ENCODE data around the gene PRKAG2. TPM values are rescaled to one million over a fixed set of nuclear protein-coding genes. Genes with fewer than 3 reads are reported as not detected.

Gene PRKAG2
- total RNA-seq, 2 experiments from 2014 or later: 23.5 to 25.6 TPM

GRCh38 chr7:151666886-151667285 is 210.0 kb downstream of the PRKAG2 start:
- CTCF ChIA-PET: no interaction called here
- POLR2A ChIA-PET: no interaction called here
- intact Hi-C loops (cut with micrococcal nuclease): no loop called here
- peaks cover 23% of the 10 kb centered on the region for H3K36me3 Mint-ChIP-seq
- H3K4me1 Mint-ChIP-seq (ENCODE audit: low read depth): no peaks in the 10 kb centered on the region
- no peaks in the 10 kb centered on the region for H3K27me3 Mint-ChIP-seq
- no peak for DNase-seq
- H3K4me3 Mint-ChIP-seq: no peak overlapping the region
- no peak overlapping the region for H3K27ac Mint-ChIP-seq
- peaks cover 11% of the 10 kb centered on the region for H3K9me3 Mint-ChIP-seq

DNA sequence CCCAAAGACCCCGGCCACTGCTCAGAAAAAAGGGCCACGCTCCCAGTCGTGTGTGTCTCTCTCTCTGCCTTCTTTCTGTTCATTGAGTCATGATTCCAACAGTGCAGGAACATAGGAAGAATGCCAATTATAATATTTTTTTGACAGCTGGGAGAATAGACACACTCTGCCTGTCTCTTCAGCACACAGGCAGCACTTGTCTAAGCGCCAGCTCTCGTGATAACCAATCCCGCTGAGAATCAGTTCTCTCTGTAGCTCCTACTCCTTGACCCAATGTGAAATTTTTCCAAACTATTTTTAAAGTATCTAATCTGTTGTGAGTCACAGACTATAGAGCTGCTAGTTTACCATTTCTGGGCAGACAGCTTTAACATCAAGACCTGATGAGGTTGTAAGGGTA is 211.5 kb downstream of the PRKAG2 start:
- H3K9me3 Mint-ChIP-seq: peaks cover 11% of the 10 kb centered on the region
- no peaks in the 10 kb centered on the region for H3K4me1 Mint-ChIP-seq (ENCODE audit: low read depth)
- no peak overlapping the region for H3K4me3 Mint-ChIP-seq
- peaks cover 22% of the 10 kb centered on the region for H3K36me3 Mint-ChIP-seq
- no peak overlapping the region for H3K27ac Mint-ChIP-seq
- H3K27me3 Mint-ChIP-seq: no peaks in the 10 kb centered on the region
- no peak for DNase-seq
- intact Hi-C loops (cut with micrococcal nuclease): no loop called here
- POLR2A ChIA-PET: no interaction called here
- CTCF ChIA-PET: interaction anchor here (1.1 kb wide), 1 partner anchor 9 kb away, joined by 3 read pairs; no protein-coding TSS in a partner anchor

- Mint-ChIP-seq H3K9me3 (peaks cover 9% of the 10 kb centered on the region), H3K36me3 (peaks cover 16% of the 10 kb centered on the region), H3K27me3 (no peaks in the 10 kb centered on the region), H3K4me1 (ENCODE audit: low read depth) (no peaks in the 10 kb centered on the region), H3K27ac (no peak overlapping the region), H3K4me3 (no peak overlapping the region)
- ChIA-PET POLR2A (no interaction called here), CTCF (no interaction called here)
- intact Hi-C loops (cut with micrococcal nuclease): no loop called here
- DNase-seq: no peak
Measured at GRCh38 chr7:151664268-151664667, 212.6 kb downstream of the PRKAG2 start.

GRCh38 chr7:151663382-151664100 is 213.4 kb downstream of the PRKAG2 start:
- DNase-seq: no peak
- intact Hi-C loops (cut with micrococcal nuclease): no loop called here
- no peaks in the 10 kb centered on the region for H3K4me1 Mint-ChIP-seq (ENCODE audit: low read depth)
- no peak overlapping the region for H3K4me3 Mint-ChIP-seq
- H3K9me3 Mint-ChIP-seq: peaks cover 5% of the 10 kb centered on the region
- ChIA-PET CTCF (no interaction called here), POLR2A (no interaction called here)
- no peaks in the 10 kb centered on the region for H3K27me3 Mint-ChIP-seq
- peaks cover 9% of the 10 kb centered on the region for H3K36me3 Mint-ChIP-seq
- H3K27ac Mint-ChIP-seq: no peak overlapping the region

- no peak for DNase-seq
- ChIA-PET CTCF (no interaction called here), POLR2A (no interaction called here)
- no peaks in the 10 kb centered on the region for H3K4me1 Mint-ChIP-seq (ENCODE audit: low read depth)
- intact Hi-C loops (cut with micrococcal nuclease): no loop called here
- H3K27me3 Mint-ChIP-seq: no peaks in the 10 kb centered on the region
- peaks cover 4% of the 10 kb centered on the region for H3K36me3 Mint-ChIP-seq
- H3K27ac Mint-ChIP-seq: no peak overlapping the region
- peaks cover 5% of the 10 kb centered on the region for H3K9me3 Mint-ChIP-seq
- no peak overlapping the region for H3K4me3 Mint-ChIP-seq
Measured at GRCh38 chr7:151662251-151662826, 214.6 kb downstream of the PRKAG2 start.

- ChIA-PET CTCF (no interaction called here), POLR2A (no interaction called here)
- no peaks in the 10 kb centered on the region for H3K9me3 Mint-ChIP-seq
- H3K4me3 Mint-ChIP-seq: no peak overlapping the region
- DNase-seq: no peak
- H3K27ac Mint-ChIP-seq: no peak overlapping the region
- no peaks in the 10 kb centered on the region for H3K36me3 Mint-ChIP-seq
- intact Hi-C loops (cut with micrococcal nuclease): no loop called here
- no peaks in the 10 kb centered on the region for H3K4me1 Mint-ChIP-seq (ENCODE audit: low read depth)
- H3K27me3 Mint-ChIP-seq: no peaks in the 10 kb centered on the region
Measured at GRCh38 chr7:151661587-151661986, 215.3 kb downstream of the PRKAG2 start.

- POLR2A ChIA-PET: interaction anchor here (0.6 kb wide), 1 partner anchor 111 kb away, joined by 3 read pairs; no protein-coding TSS in a partner anchor
- CTCF ChIA-PET: no interaction called here
- DNase-seq: no peak
- Mint-ChIP-seq H3K9me3 (no peaks in the 10 kb centered on the region), H3K4me3 (no peak overlapping the region), H3K27ac (no peak overlapping the region), H3K36me3 (no peaks in the 10 kb centered on the region), H3K4me1 (ENCODE audit: low read depth) (no peaks in the 10 kb centered on the region), H3K27me3 (no peaks in the 10 kb centered on the region)
- intact Hi-C loops (cut with micrococcal nuclease): no loop called here
Measured at GRCh38 chr7:151660141-151660540, 216.8 kb downstream of the PRKAG2 start.

DNA sequence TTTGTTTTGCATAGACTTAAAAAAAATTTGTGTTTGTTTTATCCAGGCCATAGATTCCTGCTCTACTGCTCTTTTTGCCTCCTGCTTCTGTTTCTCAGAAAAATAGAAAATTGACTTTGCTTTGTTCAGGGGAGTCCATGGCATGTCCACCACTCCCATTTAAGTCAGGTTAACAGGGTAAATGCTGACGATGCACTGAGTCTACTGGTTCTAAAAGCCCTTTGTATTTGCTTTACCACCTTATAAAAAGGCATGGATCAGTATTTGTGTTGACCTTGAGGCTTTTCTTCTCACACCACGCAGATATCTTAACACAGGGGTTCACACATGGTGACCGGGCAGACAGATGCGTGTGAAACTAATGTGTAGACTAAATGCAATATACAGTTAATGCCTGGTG is 217.7 kb downstream of the PRKAG2 start:
- no peaks in the 10 kb centered on the region for H3K9me3 Mint-ChIP-seq
- H3K27ac Mint-ChIP-seq: no peak overlapping the region
- DNase-seq: no peak
- intact Hi-C loops (cut with micrococcal nuclease): no loop called here
- CTCF ChIA-PET: no interaction called here
- no peaks in the 10 kb centered on the region for H3K4me1 Mint-ChIP-seq (ENCODE audit: low read depth)
- no peaks in the 10 kb centered on the region for H3K27me3 Mint-ChIP-seq
- no peak overlapping the region for H3K4me3 Mint-ChIP-seq
- POLR2A ChIA-PET: no interaction called here
- H3K36me3 Mint-ChIP-seq: no peaks in the 10 kb centered on the region

DNA sequence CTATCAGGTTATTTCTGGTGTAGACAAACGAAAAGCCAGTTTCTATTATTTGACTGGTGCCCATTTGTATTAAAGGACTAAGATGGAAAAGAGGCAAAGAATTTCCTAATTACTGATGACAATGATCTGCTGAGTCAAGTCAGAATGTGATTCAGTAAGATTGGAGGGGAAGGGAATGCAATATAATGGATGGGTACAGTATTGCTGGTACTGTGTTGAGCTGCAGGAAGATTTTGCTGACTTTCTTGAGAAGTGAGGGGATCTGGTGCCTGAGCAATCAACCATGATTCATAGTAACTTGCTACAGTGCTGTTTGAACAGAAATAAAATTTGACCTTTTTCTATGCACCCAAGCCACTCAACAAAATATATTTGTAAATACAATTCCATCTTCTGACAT is 218.1 kb downstream of the PRKAG2 start:
- Mint-ChIP-seq H3K4me3 (no peak overlapping the region), H3K27me3 (no peaks in the 10 kb centered on the region), H3K36me3 (no peaks in the 10 kb centered on the region), H3K27ac (no peak overlapping the region), H3K9me3 (no peaks in the 10 kb centered on the region), H3K4me1 (ENCODE audit: low read depth) (no peaks in the 10 kb centered on the region)
- no peak for DNase-seq
- intact Hi-C loops (cut with micrococcal nuclease): no loop called here
- CTCF ChIA-PET: no interaction called here
- POLR2A ChIA-PET: no interaction called here

GRCh38 chr7:151657173-151657572 is 219.7 kb downstream of the PRKAG2 start:
- H3K27me3 Mint-ChIP-seq: no peaks in the 10 kb centered on the region
- CTCF ChIA-PET: interaction anchor here (1.1 kb wide), 1 partner anchor 9 kb away, joined by 3 read pairs; no protein-coding TSS in a partner anchor
- intact Hi-C loops (cut with micrococcal nuclease): no loop called here
- no peak for DNase-seq
- no peaks in the 10 kb centered on the region for H3K9me3 Mint-ChIP-seq
- H3K4me3 Mint-ChIP-seq: no peak overlapping the region
- POLR2A ChIA-PET: no interaction called here
- no peaks in the 10 kb centered on the region for H3K36me3 Mint-ChIP-seq
- no peak overlapping the region for H3K27ac Mint-ChIP-seq
- H3K4me1 Mint-ChIP-seq (ENCODE audit: low read depth): no peaks in the 10 kb centered on the region

DNA sequence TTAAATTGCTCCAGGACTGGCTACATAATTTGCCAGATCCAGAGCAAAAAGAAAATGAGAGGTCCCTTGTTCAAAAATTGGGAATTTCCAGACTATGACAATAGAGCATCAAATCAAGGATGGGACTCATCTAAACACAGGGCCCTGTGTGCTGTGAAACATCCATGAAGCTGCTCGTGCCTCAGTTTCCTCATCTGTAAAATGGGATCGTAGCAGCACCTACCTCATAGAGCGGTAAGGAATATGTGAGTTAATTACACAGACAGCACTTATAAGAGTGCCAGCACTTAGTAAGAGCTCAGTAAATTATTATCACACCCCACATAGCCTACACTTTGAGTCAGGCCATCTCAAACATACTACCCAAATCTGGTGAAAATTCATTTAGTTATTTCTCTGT is 221.4 kb downstream of the PRKAG2 start:
- intact Hi-C loops (cut with micrococcal nuclease): no loop called here

DNA sequence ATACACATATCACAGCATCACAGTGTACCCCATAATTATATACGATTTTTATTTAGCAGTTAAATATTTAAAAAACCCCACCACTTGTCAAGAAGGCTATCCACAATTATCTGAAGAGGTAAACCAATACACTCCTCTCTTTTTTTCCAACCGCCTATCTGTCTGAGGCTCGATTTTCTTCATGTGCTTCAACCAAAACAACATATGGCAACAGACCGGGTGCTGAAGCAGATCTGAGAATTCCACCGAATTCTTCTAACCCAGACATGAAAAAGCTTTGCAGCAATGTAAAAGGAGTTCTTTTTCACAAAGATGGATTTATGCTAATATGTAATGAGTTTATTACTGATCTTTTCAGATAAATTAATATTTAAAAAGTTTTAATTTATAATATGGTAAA is 224.8 kb downstream of the PRKAG2 start:
- POLR2A ChIA-PET: no interaction called here
- CTCF ChIA-PET: no interaction called here
- DNase-seq: no peak
- H3K27me3 Mint-ChIP-seq: no peaks in the 10 kb centered on the region
- intact Hi-C loops (cut with micrococcal nuclease): no loop called here
- no peaks in the 10 kb centered on the region for H3K9me3 Mint-ChIP-seq
- H3K4me1 Mint-ChIP-seq (ENCODE audit: low read depth): no peaks in the 10 kb centered on the region
- H3K4me3 Mint-ChIP-seq: no peak overlapping the region
- no peak overlapping the region for H3K27ac Mint-ChIP-seq
- H3K36me3 Mint-ChIP-seq: no peaks in the 10 kb centered on the region

More for the DNA sequence above, 221.4 kb downstream of the PRKAG2 start:
- no peak overlapping the region for H3K4me3 Mint-ChIP-seq
- H3K27me3 Mint-ChIP-seq: no peaks in the 10 kb centered on the region
- no peaks in the 10 kb centered on the region for H3K4me1 Mint-ChIP-seq (ENCODE audit: low read depth)
- no peak for DNase-seq
- ChIA-PET CTCF (no interaction called here), POLR2A (no interaction called here)
- no peak overlapping the region for H3K27ac Mint-ChIP-seq
- H3K9me3 Mint-ChIP-seq: no peaks in the 10 kb centered on the region
- H3K36me3 Mint-ChIP-seq: no peaks in the 10 kb centered on the region

DNA sequence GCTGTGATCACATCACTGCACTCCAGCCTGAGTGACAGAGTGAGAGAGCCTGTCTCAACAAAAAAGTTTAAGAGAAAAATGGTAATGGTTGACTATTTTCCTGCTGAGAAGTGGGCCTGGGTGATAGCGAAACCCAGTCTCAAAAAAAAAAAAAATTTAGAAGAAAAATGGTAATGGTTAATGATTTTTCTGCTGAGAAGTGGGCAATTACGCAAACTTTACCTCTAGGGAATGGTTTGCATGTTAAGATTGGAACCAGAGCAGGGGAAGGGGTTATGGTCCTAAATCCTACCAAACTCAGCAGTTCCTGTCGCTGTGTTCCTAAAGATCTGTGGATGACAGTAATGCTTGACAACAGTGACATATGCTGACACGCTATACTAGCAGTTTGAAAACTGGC is 226.8 kb downstream of the PRKAG2 start:
- Mint-ChIP-seq H3K36me3 (no peaks in the 10 kb centered on the region), H3K27ac (no peak overlapping the region), H3K4me1 (ENCODE audit: low read depth) (no peaks in the 10 kb centered on the region), H3K4me3 (no peak overlapping the region), H3K27me3 (no peaks in the 10 kb centered on the region), H3K9me3 (no peaks in the 10 kb centered on the region)
- intact Hi-C loops (cut with micrococcal nuclease): no loop called here
- ChIA-PET CTCF (no interaction called here), POLR2A (no interaction called here)
- DNase-seq: no peak

Data from activated CD4-positive, alpha-beta memory T cell treated with anti-CD3 and anti-CD28 coated beads for 36 hours (primary cell).